Progenitor cell of endocrine pancreas (in vitro differentiated cells): ENCODE data around the gene RINT1. TPM values are rescaled to one million over a fixed set of nuclear protein-coding genes. Genes with fewer than 3 reads are reported as not detected.
"Not testable (repeated sequence)": the region's sequence is repeated elsewhere in the genome, so short reads cannot be mapped to it uniquely, and the experiment has no call there.

Experiments used
- DNase-seq: peaks from one replicate; pipeline ENCODE4 v3.0.0; 2021; ENCODE audit warnings: low spot score; ENCODE audit not compliant: unreplicated experiment
- H3K27ac Mint-ChIP-seq: 2 replicates; pipeline ENCODE4 v1.8.0; 2021; ENCODE audit warnings: mild to moderate bottlenecking, moderate library complexity, mixed read lengths
- H3K27me3 Mint-ChIP-seq: 2 replicates; pipeline ENCODE4 v1.8.0; 2021; ENCODE audit warnings: mixed read lengths
- H3K36me3 Mint-ChIP-seq: 2 replicates; pipeline ENCODE4 v1.8.0; 2022; ENCODE audit warnings: mixed read lengths; ENCODE audit not compliant: insufficient read depth
- H3K4me1 Mint-ChIP-seq: 2 replicates; pipeline ENCODE4 v1.8.0; 2021; ENCODE audit warnings: low read depth, mixed read lengths
- H3K4me3 Mint-ChIP-seq: 2 replicates; pipeline ENCODE4 v1.8.0; 2021; ENCODE audit warnings: low read depth, mild to moderate bottlenecking, moderate library complexity, mixed read lengths
- H3K9me3 Mint-ChIP-seq: 2 replicates; pipeline ENCODE4 v1.8.0; 2021; ENCODE audit warnings: low read depth, mixed read lengths
- total RNA-seq: library from RNA; stranded (reverse); gene quantifications from 2 replicates; pipeline ENCODE4 v1.2.1, GENCODE V29; 2021
- TF ChIP-seq, protein P1 (sequence below): fragments of 200-600 bp; sonication (generic); IDR thresholded peaks from one replicate; pipeline ENCODE4 v1.5.0; 2021; ENCODE audit warnings: antibody characterized with exemption, mild to moderate bottlenecking; ENCODE audit not compliant: unreplicated experiment

RINT1 gene
- total RNA-seq, 1 donor from 2014 or later: 22.5 TPM

DNA sequence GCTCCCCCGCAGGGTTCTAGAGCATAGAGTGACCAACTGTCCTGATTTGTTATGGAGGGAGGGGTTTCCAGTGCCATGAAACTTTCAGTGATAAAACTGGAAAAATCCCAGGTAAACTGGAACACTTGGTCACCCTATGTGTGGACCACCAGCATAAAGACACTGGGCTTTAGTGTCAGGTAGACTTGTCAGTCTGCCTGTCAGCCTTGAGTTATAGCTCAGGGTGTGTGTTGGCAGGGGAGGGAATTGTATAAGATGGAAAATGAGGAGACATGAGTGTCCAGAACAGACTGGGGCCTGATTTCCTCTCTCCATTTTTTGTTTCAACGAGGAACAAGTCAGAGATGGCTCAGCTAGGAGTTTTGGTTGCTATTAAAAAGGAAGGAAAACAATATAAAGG lies 59.5 kb downstream of the RINT1 start:
- Mint-ChIP-seq H3K4me3 (no peak overlapping the region), H3K27me3 (no peaks in the 10 kb centered on the region), H3K9me3 (no peaks in the 10 kb centered on the region), H3K27ac (no peak overlapping the region), H3K36me3 (no peaks in the 10 kb centered on the region), H3K4me1 (peaks cover 2% of the 10 kb centered on the region)
- TF ChIP-seq, protein P1, sequence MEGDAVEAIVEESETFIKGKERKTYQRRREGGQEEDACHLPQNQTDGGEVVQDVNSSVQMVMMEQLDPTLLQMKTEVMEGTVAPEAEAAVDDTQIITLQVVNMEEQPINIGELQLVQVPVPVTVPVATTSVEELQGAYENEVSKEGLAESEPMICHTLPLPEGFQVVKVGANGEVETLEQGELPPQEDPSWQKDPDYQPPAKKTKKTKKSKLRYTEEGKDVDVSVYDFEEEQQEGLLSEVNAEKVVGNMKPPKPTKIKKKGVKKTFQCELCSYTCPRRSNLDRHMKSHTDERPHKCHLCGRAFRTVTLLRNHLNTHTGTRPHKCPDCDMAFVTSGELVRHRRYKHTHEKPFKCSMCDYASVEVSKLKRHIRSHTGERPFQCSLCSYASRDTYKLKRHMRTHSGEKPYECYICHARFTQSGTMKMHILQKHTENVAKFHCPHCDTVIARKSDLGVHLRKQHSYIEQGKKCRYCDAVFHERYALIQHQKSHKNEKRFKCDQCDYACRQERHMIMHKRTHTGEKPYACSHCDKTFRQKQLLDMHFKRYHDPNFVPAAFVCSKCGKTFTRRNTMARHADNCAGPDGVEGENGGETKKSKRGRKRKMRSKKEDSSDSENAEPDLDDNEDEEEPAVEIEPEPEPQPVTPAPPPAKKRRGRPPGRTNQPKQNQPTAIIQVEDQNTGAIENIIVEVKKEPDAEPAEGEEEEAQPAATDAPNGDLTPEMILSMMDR: no peak
- DNase-seq: no peak

DNA sequence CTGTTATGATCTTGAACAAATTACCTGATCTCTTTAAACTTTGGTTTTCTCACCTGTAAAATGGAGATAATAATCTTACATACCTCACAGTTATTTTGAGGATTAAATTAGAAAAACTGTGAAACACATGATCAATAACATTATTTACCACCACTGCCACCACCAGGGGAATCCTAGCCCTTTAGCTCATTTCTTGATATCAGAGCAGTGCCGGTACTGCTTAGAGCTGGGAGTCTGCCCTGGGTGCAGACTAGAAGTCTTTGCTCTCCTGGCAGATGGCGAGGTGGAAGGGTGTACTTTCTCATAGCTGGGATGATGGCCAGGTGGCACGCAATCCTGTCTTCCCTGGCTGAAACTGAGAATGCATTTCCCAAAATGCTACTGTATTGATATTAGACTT lies 62.0 kb downstream of the RINT1 start:
- Mint-ChIP-seq H3K4me1 (peaks cover 2% of the 10 kb centered on the region), H3K27ac (no peak overlapping the region), H3K4me3 (no peak overlapping the region), H3K27me3 (peaks cover 3% of the 10 kb centered on the region), H3K36me3 (no peaks in the 10 kb centered on the region), H3K9me3 (no peaks in the 10 kb centered on the region)
- no peak for DNase-seq
- TF ChIP-seq, protein P1: peak; percentile 31

DNA sequence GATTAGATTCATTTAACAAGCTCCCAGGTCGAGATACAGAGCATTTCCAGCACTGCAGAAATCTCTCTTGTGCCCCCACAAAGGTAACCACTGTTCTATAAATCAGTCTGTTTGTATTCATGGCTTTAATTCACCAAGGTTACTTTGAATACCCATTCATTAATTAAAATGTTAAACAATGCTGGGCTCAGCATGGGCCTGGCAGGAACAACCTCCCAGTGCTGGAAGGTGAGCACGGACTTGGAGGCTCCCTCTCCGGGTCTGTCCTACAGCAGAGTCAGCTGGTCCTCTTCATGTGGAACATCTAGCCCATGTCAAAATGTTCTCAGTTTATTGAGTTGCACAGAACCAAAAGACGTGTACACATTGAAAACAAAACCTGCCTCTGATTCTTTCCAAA lies 64.9 kb downstream of the RINT1 start:
- DNase-seq: no peak
- no peak overlapping the region for H3K4me3 Mint-ChIP-seq
- TF ChIP-seq, protein P1: no peak
- no peaks in the 10 kb centered on the region for H3K36me3 Mint-ChIP-seq
- H3K27me3 Mint-ChIP-seq: peaks cover 3% of the 10 kb centered on the region
- H3K9me3 Mint-ChIP-seq: no peaks in the 10 kb centered on the region
- H3K27ac Mint-ChIP-seq: no peak overlapping the region
- H3K4me1 Mint-ChIP-seq: no peaks in the 10 kb centered on the region

DNA sequence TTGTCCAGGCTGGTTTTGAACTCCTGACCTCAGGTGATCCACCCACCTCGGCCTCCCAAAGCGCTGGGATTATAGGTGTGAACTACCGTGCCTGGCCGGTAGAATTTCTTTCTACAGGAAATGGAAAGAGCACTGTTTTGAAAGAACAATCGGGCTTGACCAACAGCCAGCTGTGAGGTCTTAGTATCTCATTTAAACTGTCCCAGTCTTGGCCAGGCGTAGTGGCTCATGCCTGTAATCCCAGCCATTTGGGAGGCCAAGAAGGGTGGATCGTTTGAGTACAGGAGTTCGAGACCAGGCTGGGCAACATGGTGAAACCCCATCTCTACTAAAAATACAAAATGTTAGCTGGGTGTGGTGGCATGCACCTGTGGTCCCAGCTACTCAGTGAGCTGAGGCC lies 67.1 kb downstream of the RINT1 start:
- not testable (repeated sequence) for H3K27me3 Mint-ChIP-seq, H3K27ac Mint-ChIP-seq, H3K9me3 Mint-ChIP-seq, H3K36me3 Mint-ChIP-seq, H3K4me3 Mint-ChIP-seq, DNase-seq, H3K4me1 Mint-ChIP-seq

DNA sequence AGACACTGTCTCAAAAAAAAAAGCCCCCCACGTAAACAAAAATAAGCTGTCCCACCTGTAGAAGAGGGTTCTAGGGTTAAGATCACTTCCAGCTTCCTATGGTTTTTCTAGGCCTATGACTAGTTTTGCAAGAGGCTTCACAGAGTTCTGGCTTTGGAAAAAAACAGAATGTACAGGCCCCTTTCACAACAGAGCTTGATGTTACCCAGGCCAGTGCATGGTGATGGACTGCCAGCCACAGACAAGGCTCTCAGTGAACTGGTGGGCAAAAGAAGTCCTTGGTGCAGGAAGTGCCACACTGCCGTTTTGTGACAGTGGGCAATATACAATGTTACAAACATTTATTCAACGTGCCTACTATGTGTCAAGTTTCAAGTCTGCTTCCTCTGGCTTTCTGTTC lies 67.5 kb downstream of the RINT1 start:
- Mint-ChIP-seq H3K27ac (no peak overlapping the region), H3K27me3 (peaks cover 3% of the 10 kb centered on the region), H3K4me1 (no peaks in the 10 kb centered on the region), H3K9me3 (no peaks in the 10 kb centered on the region), H3K36me3 (peaks cover 2% of the 10 kb centered on the region), H3K4me3 (no peak overlapping the region)
- TF ChIP-seq, protein P1: no peak
- no peak for DNase-seq

DNA sequence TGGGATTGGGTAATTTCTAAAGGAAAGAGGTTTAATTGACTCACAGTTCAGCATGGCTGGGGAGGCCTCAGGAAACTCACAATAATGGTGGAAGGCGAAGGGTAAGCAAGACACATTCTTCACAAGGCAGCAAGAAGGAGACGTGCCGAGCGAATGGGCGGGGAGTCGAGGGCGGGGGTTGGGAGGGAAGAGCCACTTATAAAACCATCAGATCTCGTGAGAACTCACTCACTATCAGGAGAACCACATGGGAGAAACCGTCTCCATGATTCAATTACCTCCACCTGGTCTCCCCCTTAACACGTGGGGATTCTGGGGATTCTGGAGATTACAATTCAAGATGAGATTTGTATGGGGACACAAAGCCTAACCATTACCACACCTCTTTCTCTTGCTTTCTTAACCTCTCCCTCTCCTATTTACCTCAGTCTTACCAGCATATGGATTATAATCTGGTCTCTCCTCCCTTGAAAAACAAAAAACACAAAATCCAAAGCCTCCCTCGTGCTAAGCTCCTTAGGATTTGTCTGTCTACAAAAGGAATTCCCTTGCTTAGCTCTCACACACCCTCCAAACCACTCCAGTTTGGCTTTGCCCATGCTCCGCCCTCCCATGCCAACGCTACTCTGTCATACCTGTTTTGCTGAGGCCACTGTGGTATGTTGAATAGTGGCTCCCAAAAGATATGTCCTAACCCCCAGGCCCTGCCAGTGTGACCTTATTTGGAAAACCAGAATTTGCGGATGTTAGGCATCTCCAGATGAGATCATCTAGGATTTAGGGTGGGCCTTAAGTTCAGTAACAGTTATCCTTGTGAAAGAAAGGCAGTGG lies 68.9 kb downstream of the RINT1 start:
- Mint-ChIP-seq H3K9me3 (no peaks in the 10 kb centered on the region), H3K4me1 (no peaks in the 10 kb centered on the region), H3K4me3 (no peak overlapping the region), H3K27me3 (peaks cover 3% of the 10 kb centered on the region), H3K36me3 (peaks cover 2% of the 10 kb centered on the region), H3K27ac (no peak overlapping the region)
- DNase-seq: no peak
- TF ChIP-seq, protein P1: no peak
